HFFc6 (cell line): Measurements from ENCODE around the gene GPX4. TPM values are rescaled to one million over a fixed set of nuclear protein-coding genes. Genes with fewer than 3 reads are reported as not detected.
"Not testable (repeated sequence)": the region's sequence is repeated elsewhere in the genome, so short reads cannot be mapped to it uniquely, and the experiment has no call there.

ENCODE experiments used
- DNase-seq: peaks from one replicate; pipeline ENCODE4 v3.0.0-alpha.2; 2018
- H3K27ac Mint-ChIP-seq: 2 replicates; pipeline ENCODE4 v1.8.0; 2020; ENCODE audit warnings: mild to moderate bottlenecking, mixed read lengths
- H3K27me3 Mint-ChIP-seq: 2 replicates; pipeline ENCODE4 v1.8.0; 2021; ENCODE audit warnings: mild to moderate bottlenecking, moderate library complexity, mixed read lengths; ENCODE audit not compliant: insufficient read depth
- H3K36me3 Mint-ChIP-seq: 2 replicates; pipeline ENCODE4 v1.8.0; 2021; ENCODE audit warnings: low read depth, mixed read lengths
- H3K4me1 Mint-ChIP-seq: 2 replicates; pipeline ENCODE4 v1.8.0; 2020; ENCODE audit warnings: low read depth, mixed read lengths
- H3K4me3 Mint-ChIP-seq: 2 replicates; pipeline ENCODE4 v1.8.0; 2020; ENCODE audit warnings: mild to moderate bottlenecking, moderate library complexity, mixed read lengths
- H3K9me3 Mint-ChIP-seq: 2 replicates; pipeline ENCODE4 v1.8.0; 2020; ENCODE audit warnings: mild to moderate bottlenecking, mixed read lengths
- CTCF ChIP-seq: fragments of 200-600 bp; sonication (generic); IDR thresholded peaks from 2 replicates; pipeline ENCODE4 v1.5.0; 2021; ENCODE audit warnings: antibody characterized with exemption, mild to moderate bottlenecking
- total RNA-seq, 6 experiments: library from RNA; stranded (reverse); fragmentation: NEBNext Ultra II Directional; extraction: Animal tissue kit (Norgen Biotek cat#: 25700); gene quantifications; 2 replicates in 1 of 6; 3 replicates in 5 of 6; pipeline ENCODE4 v1.2.3, GENCODE V29; 2021

GPX4 gene
- total RNA-seq, 6 experiments from 2014 or later = 193 to 237 (median 223) TPM

- peaks cover 3% of the 10 kb centered on the region for H3K27me3 Mint-ChIP-seq
- H3K9me3 Mint-ChIP-seq = no peaks in the 10 kb centered on the region
- H3K27ac Mint-ChIP-seq = no peak overlapping the region
- peaks cover 11% of the 10 kb centered on the region; the same call in 1 of the 2 replicates for H3K4me1 Mint-ChIP-seq
- no peak overlapping the region for H3K4me3 Mint-ChIP-seq
- peaks cover 15% of the 10 kb centered on the region for H3K36me3 Mint-ChIP-seq
- TF ChIP-seq CTCF = no peak
- DNase-seq = no peak
Observed at GRCh38 chr19:1125601-1126467, 22.0 kb downstream of the GPX4 start.

GRCh38 chr19:1126984-1127760 is 23.4 kb downstream of the GPX4 start:
- Mint-ChIP-seq H3K27ac (no peak overlapping the region), H3K27me3 (peaks cover 3% of the 10 kb centered on the region), H3K9me3 (no peaks in the 10 kb centered on the region), H3K4me3 (no peak overlapping the region), H3K4me1 (peaks cover 13% of the 10 kb centered on the region; the same call in 1 of the 2 replicates), H3K36me3 (peaks cover 7% of the 10 kb centered on the region; the same call in 1 of the 2 replicates)
- no peak for DNase-seq
- no peak for TF ChIP-seq CTCF

- Mint-ChIP-seq H3K27ac (no peak overlapping the region), H3K27me3 (peaks cover 3% of the 10 kb centered on the region), H3K4me1 (peaks cover 13% of the 10 kb centered on the region; the same call in 1 of the 2 replicates)
Observed at GRCh38 chr19:1128106-1128505, 24.3 kb downstream of the GPX4 start.

GRCh38 chr19:1129084-1129483 is 25.3 kb downstream of the GPX4 start:
- H3K4me3 Mint-ChIP-seq, H3K36me3 Mint-ChIP-seq, DNase-seq, H3K27me3 Mint-ChIP-seq, H3K9me3 Mint-ChIP-seq: not testable (repeated sequence)
- TF ChIP-seq CTCF = peak; percentile 42; the same call in 1 of the 2 replicates
- peaks cover 13% of the 10 kb centered on the region; the same call in 1 of the 2 replicates for H3K4me1 Mint-ChIP-seq
- peak overlapping the region; percentile 51; the same call in 1 of the 2 replicates for H3K27ac Mint-ChIP-seq

More at GRCh38 chr19:1128106-1128505, 24.3 kb downstream of the GPX4 start:
- Mint-ChIP-seq H3K36me3 (0 out of 2 replicates have a peak, but pooled peaks cover 3% of the 10 kb centered on the region), H3K4me3 (no peak overlapping the region), H3K9me3 (no peaks in the 10 kb centered on the region)
- DNase-seq = no peak
- TF ChIP-seq CTCF = no peak

GRCh38 chr19:1129535-1129934 is 25.7 kb downstream of the GPX4 start:
- H3K36me3 Mint-ChIP-seq = no peaks in the 10 kb centered on the region
- no peak for TF ChIP-seq CTCF
- no peaks in the 10 kb centered on the region for H3K9me3 Mint-ChIP-seq
- H3K4me3 Mint-ChIP-seq = 0 out of 2 replicates have a peak overlapping the region, but pooled peaks have one; percentile 91
- H3K27ac Mint-ChIP-seq = no peak overlapping the region
- H3K4me1 Mint-ChIP-seq = peaks cover 13% of the 10 kb centered on the region; the same call in 1 of the 2 replicates
- peaks cover 3% of the 10 kb centered on the region for H3K27me3 Mint-ChIP-seq
- DNase-seq = no peak
